NCI-H2029 (cell line): ENCODE results near the gene CLIP1.
"Not testable (repeated sequence)": the region's sequence is repeated elsewhere in the genome, so short reads cannot be mapped to it uniquely, and the experiment has no call there.

Experiments
- DNase-seq: peaks from one replicate; lab custom pipeline; 2025; lab: John Stamatoyannopoulos, UW

CLIP1 gene

DNA sequence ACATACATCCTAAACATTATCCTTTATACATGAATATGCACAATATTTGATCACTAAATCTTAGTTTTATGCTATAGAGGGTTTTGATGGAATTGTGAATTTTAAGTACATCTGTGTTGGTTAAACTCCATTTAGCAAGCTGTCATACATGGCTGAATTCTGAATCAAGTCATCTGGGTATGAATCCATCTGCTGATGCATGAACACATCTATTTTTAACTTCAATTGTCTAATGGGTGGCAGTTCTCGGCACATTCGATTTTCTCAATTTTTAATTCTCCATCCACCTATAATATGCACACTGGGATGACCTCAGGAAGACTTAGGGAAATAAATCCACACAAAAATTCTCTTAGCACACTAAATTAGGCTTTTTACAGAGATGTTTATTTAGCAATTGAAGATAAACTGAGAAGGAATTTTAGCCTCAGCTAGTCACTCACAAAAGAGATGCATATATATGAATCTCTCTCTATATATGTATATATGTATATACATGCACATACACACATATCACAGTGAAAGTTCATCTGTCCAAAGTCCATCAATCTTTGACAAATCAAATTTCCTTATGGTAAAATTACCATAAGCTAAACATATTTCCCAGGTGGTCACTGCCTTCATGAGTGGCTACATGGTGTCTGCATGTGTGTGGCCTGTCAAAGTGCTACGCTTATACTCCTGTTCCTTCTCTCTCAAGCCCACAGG lies 111.7 kb downstream of the CLIP1 start:
- DNase-seq, result no peak

DNA sequence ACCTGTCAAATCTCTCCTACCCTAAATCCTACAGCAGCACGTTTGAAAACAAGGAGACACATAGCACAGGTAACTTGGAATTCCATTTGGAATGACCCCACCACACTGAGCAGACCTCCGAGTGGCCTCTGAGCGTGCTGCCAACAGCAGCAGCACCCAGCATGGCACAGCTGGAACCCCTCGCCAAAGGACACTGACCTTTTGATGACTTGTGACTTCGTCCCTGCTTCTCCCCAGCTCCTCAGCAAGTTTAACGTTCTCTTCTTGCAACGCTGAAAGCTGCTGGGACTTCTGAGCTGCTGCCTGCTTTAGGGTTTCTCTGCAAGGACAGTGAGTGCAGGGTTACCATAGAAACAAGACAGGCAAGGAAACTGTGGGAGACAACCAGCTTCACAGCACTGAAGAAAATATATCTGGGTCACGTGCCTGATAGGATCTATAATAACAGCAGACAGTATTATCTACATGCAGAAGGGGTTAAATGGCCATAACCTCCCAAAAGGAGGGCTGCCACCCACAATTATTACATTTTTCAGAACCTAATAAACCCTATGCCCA lies 112.8 kb downstream of the CLIP1 start:
- no peak for DNase-seq

DNA sequence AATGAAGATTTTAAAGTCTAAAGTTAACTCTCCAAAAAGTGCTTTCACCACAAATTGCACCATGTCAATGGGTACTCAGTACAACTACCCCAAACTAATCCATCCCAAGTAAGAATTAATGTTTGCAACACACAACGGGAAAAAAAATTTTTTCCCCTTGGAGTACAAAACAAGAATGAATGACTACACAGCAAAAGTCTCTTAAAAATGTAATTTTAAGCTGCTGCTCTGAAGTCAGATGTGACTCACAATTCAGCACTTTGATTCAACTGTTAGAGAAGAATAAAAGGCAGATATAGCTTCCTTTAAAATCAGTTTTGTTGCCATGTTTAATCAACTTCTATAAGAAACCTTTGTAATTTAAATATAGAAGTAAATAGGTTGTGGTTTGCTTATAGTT lies 113.7 kb downstream of the CLIP1 start:
- DNase-seq, result no peak

DNA sequence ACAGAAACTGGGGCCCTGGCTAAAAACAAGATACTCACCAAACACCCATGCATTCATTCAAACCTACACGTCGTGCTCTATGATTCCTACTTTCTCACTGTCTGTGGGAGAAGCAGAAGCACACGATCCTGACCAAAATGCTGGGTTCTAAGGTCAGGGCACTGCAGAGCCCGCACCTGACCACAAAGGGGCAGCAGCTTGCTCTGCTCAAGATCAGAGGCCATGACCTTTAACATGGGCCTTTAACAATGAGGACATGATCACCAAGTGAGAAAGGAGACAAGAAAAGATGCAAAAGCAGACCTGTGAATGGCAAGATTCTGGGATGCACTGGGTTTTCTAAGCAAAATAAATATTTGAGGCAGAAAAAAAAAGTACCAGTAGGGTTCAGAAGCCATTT lies 116.1 kb downstream of the CLIP1 start:
- no peak for DNase-seq

DNA sequence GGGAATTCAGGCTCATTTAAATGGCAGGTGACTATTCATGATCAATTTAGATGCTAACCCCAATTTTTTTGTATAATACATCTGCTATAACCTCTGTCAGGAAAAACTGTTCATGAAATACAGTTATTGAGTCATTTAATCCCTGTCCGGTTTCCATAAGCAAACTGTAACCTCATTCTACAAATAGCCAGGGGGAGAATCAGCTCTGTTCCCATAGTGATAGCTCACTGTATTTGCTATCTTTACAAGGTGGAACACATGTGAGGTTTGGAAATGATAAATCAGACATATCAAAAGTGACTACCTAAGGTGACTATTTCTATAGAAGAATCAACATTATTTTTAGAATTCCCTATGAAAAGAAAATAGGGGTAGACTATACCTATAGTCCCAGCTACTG lies 117.5 kb downstream of the CLIP1 start:
- no peak for DNase-seq

DNA sequence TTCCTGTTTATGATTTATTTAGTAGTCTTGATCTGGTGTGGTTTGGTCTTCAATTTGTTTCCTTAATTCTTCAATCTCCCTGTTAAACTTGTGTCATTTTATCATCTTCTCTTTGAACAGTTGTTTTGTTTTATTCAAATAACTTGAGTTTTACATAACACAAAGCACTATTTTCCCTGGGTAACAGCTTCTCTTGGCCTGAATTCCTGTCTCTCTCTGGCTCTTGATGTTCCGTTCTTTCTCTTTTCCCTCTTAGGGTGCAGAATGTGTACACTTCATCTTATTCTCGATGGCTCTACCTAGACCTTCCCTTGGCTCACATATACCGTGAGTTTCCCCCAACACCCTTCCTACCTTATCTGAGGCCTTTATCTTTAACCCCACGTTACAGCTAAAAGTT lies 119.4 kb downstream of the CLIP1 start:
- no peak for DNase-seq

DNA sequence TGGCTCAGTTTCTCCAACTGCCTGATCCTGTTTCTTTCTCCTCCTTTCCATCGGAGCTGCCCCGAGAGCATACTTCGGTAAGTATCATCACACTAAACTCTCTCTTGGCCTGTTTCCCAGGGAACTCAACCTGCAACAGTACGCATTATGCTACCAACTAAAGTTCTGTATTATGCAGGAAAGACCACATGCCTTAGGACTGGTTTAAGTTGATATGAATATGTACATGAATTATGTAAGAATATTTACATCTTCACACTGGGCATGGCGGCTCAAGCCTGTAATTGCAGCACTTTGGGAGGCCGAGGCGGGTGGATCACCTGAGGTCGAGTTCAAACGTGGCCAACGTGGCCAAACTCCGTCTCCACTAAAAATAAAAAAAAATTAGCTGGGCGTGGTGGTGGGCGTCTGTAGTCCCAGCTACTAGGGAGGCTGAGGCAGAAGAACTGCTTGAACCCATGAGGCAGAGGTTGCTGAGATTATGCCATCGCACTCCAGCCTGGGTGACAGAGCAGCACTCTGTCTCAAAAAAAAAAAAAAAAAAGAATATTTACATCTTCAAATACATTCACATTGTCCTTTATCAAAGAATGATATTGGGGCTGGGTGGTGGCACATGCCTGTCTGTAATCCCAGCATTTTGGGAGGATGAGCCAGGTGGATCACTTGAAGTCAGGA lies 124.3 kb downstream of the CLIP1 start:
- DNase-seq, result no peak

DNA sequence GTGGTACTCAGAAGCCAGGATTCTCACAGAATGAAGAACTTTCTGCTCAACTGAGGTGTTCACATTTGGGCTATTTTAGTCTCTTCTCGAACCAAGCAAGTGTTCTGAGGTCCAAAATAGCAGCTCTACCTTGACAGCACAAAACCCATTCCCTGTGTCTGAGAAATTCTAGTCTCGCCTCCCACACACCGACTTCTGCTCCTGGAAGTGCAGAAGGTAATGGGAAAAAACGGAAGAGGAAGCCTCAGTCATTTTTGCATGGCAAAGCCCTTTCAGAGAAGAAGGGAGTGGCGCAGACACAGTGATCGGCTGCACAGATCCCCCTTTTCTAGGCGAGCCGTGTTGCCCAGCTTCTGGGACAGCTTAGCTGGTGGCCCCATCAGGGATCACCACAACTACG lies 125.0 kb downstream of the CLIP1 start:
- DNase-seq, result no peak

DNA sequence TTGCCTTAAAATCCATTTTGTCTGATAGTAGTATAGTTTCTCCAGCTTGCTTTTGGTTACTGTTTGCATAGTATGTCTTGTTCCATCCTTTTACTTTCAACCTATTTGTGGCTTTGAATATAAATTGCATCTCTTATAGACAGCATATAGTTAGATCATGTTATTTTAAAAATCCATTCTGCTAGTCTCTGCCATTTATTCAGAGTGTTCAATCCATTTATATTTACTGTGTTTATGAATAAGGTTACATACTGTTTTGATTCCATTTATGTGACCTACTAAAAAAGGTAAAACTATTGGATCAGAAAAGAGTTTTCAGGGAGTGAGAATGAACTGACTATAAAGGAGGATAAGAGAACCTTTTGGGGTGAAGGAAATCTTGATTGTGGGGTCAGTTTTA lies 126.6 kb downstream of the CLIP1 start:
- DNase-seq, result no peak

DNA sequence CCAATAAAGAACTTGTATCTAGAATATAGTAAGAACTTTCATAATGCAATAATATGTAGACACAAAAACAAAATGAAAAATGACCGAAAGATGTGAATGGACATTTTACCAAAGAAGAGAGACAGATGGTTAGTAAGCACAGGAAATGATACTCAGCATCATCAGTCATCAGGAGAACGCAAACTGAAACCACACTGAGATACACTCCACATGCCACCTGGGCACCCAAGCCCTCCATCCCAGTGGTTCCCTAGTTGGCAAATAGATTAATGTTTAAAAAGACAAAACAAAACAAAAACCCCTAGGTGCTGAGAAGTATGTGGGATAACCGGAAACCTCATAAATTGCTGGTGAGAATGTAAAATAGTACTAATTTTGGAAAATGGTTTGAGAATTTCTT lies 129.4 kb downstream of the CLIP1 start:
- DNase-seq, result no peak

DNA sequence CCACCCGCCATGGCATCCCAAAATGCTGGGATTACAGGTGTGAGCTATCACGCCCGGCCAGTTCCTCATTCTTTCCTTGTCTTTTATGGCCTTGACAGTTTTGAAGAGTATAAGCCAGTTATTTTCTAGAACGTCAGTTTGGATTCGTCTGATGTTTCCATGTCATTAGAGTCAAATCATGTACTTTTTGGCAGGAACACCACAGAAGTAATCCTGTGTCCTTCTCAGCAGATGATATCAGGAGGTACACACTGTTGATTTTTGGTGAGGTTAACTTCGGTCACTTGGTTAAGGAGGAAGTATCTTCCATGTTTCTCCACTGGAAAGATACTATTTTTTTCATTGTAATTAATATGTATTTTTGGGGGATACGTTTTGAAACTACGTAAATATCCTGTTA lies 131.0 kb downstream of the CLIP1 start:
- DNase-seq, result no peak

DNA sequence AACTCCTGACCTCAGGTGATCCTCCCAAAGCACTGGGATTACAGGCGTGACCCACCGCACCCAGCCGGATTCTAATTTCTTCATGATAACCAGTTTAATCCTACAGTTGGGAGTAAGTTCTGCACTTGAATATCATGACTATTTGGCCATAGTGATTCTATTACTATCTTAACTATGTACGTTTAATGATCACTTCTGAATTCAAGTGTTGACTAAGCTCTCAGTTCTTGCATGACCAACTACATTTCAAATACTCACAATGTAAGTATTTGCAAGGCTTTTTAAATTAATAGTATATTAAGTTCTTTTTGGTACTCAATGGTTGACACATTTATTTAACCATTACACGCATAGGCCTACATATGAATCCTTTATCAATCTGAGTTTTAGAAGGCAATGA lies 138.8 kb downstream of the CLIP1 start:
- DNase-seq, result no peak

DNA sequence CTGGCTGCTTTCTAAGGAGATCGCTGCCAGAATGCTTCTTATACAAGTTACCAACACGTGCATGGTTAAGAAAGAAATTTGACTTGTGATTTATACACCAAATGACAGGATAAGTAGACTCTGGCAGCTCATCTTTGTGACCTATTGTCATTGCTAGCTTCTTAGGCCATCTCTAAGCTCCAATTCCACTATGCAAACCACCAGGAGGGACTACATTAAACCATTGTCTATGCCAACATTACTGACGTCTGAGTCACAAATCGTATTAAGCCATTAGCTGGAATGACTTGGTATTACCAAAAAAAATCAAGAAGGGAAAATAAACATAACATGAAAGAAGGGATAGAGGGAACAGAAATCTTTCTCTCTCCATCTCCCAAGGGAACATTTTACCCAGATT lies 140.4 kb downstream of the CLIP1 start:
- DNase-seq, result peak; percentile 5

DNA sequence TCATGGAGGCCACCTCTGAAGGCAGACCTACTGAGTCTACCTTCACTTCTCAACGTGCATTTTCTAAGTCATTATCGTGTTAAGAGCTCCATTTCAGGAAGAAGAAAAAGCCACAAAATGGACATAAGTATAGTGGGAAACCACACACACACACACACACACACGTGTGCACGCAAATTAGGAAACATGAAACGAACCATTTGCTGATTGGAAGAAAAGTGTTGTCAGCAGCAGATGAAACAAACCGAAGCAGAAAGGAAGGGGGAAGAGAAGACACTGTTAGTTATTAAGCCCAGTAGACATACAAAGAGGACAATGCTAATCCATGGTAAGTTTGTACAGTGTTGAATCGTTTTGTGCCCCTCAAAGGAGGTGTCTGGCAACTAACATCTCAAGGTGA lies 146.2 kb downstream of the CLIP1 start:
- no peak for DNase-seq

DNA sequence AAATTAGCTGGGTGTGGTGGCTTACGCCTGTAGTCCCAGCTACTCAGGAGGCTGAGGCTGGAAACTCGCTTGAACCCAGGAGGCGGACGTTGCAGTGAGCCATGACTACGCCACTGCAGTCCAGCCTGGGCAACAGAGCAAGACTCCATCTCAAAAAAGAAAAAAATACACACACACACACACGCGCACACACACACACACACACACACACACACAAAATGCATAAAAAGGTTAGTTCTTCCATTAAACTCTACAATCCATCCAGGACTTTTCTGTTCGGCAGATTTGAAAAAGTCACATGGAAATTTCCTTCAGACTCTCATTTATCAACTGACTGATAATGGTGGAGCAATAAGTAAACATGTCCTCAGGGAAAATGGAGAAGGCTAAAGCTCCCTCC lies 147.0 kb downstream of the CLIP1 start:
- DNase-seq, result no peak

DNA sequence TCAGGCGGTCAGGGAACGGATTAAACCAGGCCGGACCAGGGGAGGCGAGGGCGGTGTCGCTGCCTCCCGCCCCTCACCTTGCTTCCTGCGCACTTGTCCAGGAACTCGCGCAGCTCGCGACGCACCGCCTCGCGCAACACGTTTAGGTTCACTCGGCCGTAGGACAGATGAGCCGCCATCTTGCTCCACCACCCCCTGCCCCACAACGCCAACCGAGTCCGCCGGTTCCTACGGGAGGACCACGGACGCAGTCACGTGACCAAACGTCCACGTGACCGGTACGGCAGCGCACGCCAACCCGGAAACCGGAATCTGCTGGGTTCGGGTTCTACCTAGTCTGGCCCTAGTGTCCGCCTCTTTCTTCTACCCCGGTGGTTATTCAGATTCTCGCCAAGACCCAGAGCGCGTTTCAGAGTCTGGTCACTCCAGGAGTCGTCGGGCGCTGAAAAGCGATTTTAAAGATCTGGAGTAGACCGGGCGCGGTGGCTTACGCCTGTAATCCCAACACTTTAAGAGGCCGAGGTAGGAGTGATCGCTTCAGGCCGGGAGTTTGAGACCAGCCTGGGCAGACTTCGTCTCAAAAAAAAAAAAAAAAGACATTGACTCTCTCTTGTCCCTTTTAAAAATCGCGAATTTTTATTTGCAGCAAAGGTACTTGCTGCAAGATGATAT lies 156.1 kb downstream of the CLIP1 start, which contains the start of gene VPS33A:
VPS33A (minus strand) TSS at position 265 of the 672 bp plus-strand sequence; CDS start at position 179, 86 bp downstream.
- peak; percentile 98 for DNase-seq

DNA sequence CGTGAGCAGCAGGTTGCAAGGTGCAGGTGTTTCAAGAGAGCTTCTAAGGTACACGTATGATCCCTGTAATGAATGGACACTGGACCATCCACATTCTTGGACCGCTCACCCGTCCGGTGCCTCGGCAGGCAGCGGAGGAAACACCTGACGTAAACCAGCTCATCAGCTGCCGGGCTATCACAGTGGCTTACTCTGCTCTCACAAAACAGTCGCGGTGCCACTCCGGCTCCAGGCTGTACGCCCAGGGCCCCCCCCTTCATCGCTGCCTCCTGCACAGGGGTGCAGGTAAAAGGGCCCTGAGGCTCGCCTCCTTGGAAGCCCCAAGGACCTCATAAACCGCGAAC lies 156.6 kb downstream of the CLIP1 start:
- peak; percentile 14 for DNase-seq

DNA sequence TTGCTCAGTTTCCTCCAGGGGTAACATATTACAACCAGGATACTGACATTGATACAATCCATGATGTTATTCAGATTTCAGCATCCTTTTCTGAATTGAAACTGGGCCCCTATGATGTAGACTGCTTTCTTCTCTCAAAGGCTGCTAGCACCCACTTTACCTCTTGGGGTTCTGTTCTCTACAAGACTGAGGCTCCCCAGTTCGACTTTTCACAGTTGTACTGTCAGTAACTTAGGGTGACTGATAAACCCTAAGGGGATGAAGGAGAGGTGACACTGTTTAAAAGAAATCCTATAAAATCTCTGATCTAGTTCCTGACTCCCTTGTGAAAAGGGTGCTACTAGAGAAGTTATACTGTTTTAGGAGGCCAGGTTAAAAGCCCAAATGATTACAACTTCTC lies 157.0 kb downstream of the CLIP1 start:
- no peak for DNase-seq

DNA sequence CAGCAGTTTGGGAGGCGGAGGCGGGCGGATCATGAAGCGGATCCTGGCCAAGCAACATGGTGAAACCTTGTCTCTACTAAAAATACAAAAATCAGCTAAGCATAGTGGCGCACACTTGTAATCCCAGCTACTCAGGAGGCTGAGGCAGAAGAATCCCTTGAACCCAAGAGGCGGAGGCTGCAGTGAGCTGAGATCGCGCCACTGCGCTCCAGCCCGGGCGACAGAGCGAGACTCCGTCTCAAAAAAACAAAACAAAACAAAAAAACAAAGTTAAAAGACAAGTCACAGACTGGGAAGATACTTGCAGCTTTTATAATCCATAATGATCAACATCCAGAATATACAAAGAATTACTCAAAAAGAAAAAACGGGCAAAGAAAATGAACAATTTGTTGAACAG lies 161.7 kb downstream of the CLIP1 start:
- not testable (repeated sequence) for DNase-seq

DNA sequence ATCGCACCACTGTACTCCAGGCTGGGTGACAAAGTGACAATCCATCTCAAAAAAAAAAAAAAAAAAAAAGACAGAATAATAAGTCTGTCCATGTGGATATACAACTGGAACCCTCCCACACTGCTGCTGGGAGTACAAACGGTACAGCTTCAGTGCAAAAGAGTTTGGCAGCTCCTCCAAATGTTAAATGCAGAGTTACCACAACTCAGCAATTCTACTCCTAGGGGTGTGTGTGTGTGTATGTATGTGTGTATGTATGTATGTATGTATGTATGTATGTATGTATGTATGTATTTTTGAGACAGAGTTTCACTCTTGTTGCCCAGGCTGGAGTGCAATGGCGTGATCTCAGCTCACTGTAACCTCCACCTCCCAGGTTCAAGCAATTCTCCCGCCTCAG lies 163.5 kb downstream of the CLIP1 start:
- DNase-seq, result not testable (repeated sequence)

DNA sequence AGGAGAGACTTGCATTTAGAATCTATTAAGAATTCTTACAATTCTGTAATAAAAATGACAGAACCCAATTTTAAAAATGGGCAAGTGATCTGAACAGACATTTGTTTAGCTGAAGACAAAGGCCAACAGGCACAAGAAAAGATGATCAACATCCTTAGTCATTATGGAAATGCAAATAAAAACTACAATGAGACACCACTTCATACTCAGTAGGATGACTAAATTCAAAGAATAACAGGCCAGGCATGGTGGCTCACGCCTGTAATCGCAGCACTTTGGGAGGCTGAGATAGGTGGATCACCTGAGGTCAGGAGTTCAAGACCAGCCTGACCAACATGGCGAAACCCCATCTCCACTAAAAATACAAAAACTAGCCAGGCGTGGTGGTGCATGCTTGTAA lies 164.0 kb downstream of the CLIP1 start:
- DNase-seq, result not testable (repeated sequence)

DNA sequence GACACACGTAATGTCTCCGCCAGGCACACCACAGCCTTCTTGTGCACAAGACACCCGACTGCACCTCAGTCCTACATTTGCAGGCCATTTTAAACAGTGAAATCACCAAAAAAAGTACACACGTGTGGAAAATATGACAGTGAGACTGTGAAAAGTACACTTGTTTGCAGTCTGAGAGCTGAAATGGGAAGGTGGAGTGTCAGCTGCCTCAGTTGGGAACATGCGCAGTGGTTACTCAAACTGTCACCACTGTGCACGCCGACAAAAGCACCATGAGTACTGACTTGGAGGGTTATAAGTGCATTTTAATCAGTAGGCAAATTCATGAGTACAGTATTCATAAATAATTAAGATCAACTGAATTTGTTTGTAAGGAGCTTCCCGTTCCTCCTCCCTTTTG lies 171.9 kb downstream of the CLIP1 start:
- no peak for DNase-seq

DNA sequence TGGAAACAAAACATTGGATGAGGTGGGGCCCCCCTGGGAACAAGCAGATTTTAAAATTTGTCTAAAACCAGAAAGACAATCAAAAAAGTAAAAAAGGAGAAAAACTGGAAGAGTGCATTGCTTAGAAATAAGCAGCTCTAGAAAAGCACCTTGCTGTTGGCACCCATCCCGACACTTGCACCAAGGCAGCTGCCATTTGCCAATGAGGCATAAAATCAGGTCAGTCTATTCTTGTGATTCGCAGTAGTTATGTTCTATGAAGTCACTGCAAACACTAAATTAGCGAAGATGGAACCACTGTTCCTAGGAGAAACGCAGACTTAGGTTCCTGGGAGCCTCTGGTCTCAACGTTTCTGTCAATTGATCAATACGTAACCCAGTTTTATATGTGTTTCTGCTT lies 172.4 kb downstream of the CLIP1 start:
- peak; percentile 4 for DNase-seq
